Activated CD4-positive, alpha-beta T cell treated with anti-CD3 and anti-CD28 coated beads for 36 hours (primary cell): ENCODE results near the gene CHCHD3. TPM values are rescaled to one million over a fixed set of nuclear protein-coding genes. Genes with fewer than 3 reads are reported as not detected.
A peak's percentile ranks its signal among the peaks of the same experiment; 100 is the strongest.

Experiments
- ATAC-seq: fragments of 200-7000 bp; cut with Tn5 transposase; one replicate; pipeline ENCODE4 v1.10.0; 2021; ENCODE audit warnings: mild to moderate bottlenecking, moderate library complexity
- CTCF ChIA-PET: fragments of 350-600 bp; sonication (Branson Sonifier 250); formaldehyde crosslinking; loops from one replicate; lab custom pipeline; 2021; ENCODE audit warnings: antibody characterized with exemption; lab: Charles Lee
- POLR2A ChIA-PET: fragments of 350-600 bp; sonication (Branson Sonifier 250); formaldehyde crosslinking; loops from one replicate; lab custom pipeline; 2021; ENCODE audit warnings: antibody characterized with exemption, inconsistent platforms; lab: Charles Lee
- DNase-seq: peaks from one replicate; pipeline ENCODE4 v3.0.0-alpha.2; 2020
- H3K27ac Mint-ChIP-seq: one replicate; pipeline ENCODE4 v1.8.0; 2021; ENCODE audit warnings: mixed read lengths
- H3K27me3 Mint-ChIP-seq: one replicate; pipeline ENCODE4 v1.8.0; 2021; ENCODE audit warnings: mixed read lengths
- H3K36me3 Mint-ChIP-seq: one replicate; pipeline ENCODE4 v1.8.0; 2021; ENCODE audit warnings: low read depth, mixed read lengths
- H3K4me1 Mint-ChIP-seq: one replicate; pipeline ENCODE4 v1.8.0; 2021; ENCODE audit warnings: mixed read lengths
- H3K4me3 Mint-ChIP-seq: one replicate; pipeline ENCODE4 v1.8.0; 2021; ENCODE audit warnings: mild to moderate bottlenecking, moderate library complexity, mixed read lengths
- H3K9me3 Mint-ChIP-seq: one replicate; pipeline ENCODE4 v1.8.0; 2021; ENCODE audit warnings: low read depth, mixed read lengths
- intact Hi-C, 2 experiments: fragments of 100-400 bp; cut with DNase I in 1 of 2; cut with micrococcal nuclease in 1 of 2; formaldehyde crosslinking; loops; one replicate each; pipeline versions ENCODE4 v1.14.2 to v1.15.1; 2022 to 2024; cut with DNase I, micrococcal nuclease
- total RNA-seq, 2 experiments: library from RNA; stranded (reverse); gene quantifications; one replicate each; pipeline ENCODE4 v1.2.3, GENCODE V29; 2021

The CHCHD3 gene
- total RNA-seq, 2 experiments from 2014 or later: 63.0 to 71.9 TPM

DNA sequence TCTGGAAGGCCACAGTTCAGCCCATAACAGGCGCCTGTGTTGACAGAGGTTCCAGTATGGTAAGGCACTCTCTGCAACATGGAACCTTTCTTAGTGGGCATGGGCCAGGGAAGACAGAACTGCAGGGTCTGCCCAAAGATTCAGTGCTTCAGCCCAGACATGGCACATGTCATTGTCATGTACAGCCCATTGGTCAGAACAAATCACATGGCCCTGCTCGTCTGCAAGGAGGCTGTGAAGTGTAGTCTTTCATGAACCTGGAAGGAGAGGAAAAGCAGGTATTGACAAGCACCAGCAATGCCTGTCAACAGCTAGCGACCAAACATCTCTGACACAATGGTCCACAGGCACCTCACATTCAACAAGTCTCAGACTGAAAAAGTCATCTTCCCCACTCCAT is 30.4 kb upstream of the CHCHD3 start:
- H3K27me3 Mint-ChIP-seq: peaks cover 17% of the 10 kb centered on the region
- H3K27ac Mint-ChIP-seq: no peak overlapping the region
- intact Hi-C loops: no loop called here
- H3K9me3 Mint-ChIP-seq: no peaks in the 10 kb centered on the region
- H3K36me3 Mint-ChIP-seq: no peaks in the 10 kb centered on the region
- ChIA-PET CTCF (interaction anchor here (0.7 kb wide), 1 partner anchor 1353 kb away, joined by 3 read pairs; no protein-coding TSS in a partner anchor), POLR2A (no interaction called here)
- DNase-seq (no peak), ATAC-seq (no peak)
- no peak overlapping the region for H3K4me3 Mint-ChIP-seq
- no peaks in the 10 kb centered on the region for H3K4me1 Mint-ChIP-seq

DNA sequence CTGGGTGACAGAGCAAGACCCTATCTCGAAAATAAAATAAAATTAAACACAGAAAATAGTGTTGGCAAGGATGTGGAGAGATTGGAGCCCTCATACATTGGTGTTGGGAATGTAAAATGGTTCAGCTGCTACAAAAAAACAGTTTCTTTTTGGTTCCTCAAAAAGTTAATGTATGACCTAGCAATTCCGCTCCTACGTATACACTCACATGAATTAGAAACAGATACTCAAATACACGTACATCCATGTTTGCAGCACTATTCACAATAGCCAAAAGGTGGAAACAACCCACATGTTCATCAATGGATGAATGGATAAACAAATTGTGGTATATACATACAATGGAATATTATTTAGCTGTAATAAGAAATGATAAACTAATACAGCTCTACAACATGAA is 28.4 kb upstream of the CHCHD3 start:
- no peak for ATAC-seq

DNA sequence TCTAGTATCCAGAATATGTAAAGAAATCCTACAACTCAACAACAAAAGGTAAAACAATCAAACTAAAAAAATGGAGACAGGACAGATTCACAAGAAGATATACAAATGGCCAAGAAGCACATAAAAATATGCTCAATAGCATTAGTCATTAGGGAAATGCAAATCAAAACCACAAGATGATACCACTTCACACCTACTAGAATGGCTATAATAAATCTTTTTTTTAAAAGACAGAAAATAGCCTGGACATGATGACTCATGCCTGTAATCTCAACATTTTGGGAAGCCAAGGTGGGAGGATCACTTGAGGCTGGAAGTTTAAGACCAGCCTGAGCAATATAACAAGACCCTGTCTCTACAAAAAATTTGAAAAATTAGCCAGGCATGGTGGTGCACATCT is 27.9 kb upstream of the CHCHD3 start:
- H3K9me3 Mint-ChIP-seq: no peaks in the 10 kb centered on the region
- no peak for DNase-seq
- no peak for ATAC-seq
- intact Hi-C loops: no loop called here
- H3K27me3 Mint-ChIP-seq: peaks cover 20% of the 10 kb centered on the region
- POLR2A ChIA-PET: no interaction called here
- no peak overlapping the region for H3K4me3 Mint-ChIP-seq
- no peaks in the 10 kb centered on the region for H3K4me1 Mint-ChIP-seq
- no peaks in the 10 kb centered on the region for H3K36me3 Mint-ChIP-seq
- CTCF ChIA-PET: interaction anchor here (0.6 kb wide), 1 partner anchor 9 kb away, joined by 5 read pairs; no protein-coding TSS in a partner anchor
- H3K27ac Mint-ChIP-seq: no peak overlapping the region

More for the DNA sequence above, 28.4 kb upstream of the CHCHD3 start:
- Mint-ChIP-seq H3K4me3 (no peak overlapping the region), H3K4me1 (no peaks in the 10 kb centered on the region), H3K27ac (no peak overlapping the region), H3K27me3 (peaks cover 20% of the 10 kb centered on the region), H3K36me3 (no peaks in the 10 kb centered on the region), H3K9me3 (no peaks in the 10 kb centered on the region)
- POLR2A ChIA-PET: no interaction called here
- CTCF ChIA-PET: interaction anchor here (0.6 kb wide), 1 partner anchor 8 kb away, joined by 5 read pairs; no protein-coding TSS in a partner anchor
- DNase-seq: no peak
- intact Hi-C loops: no loop called here

DNA sequence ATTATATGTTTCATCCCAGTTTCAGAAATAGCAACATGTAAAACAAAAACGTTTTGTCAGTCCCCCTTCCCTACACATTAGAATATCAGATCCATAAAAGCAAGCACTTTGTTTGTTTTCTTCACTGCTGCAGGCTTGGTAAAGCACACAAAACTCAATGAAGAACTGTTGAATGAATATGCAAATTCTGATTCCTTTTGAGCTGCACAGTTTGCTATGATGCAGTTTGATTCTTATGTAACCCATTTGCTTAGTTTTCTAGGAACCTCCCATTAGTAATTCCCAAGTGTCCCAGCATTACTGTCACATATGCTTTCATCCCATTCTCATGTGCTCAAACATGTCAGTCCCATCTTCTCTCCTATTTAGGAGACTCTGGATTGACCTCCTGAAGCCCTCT is 26.1 kb upstream of the CHCHD3 start:
- peaks cover 17% of the 10 kb centered on the region for H3K27me3 Mint-ChIP-seq
- H3K36me3 Mint-ChIP-seq: no peaks in the 10 kb centered on the region
- no peaks in the 10 kb centered on the region for H3K4me1 Mint-ChIP-seq
- no peak overlapping the region for H3K4me3 Mint-ChIP-seq
- POLR2A ChIA-PET: no interaction called here
- H3K27ac Mint-ChIP-seq: no peak overlapping the region
- intact Hi-C loops: no loop called here
- CTCF ChIA-PET: no interaction called here
- ATAC-seq: no peak
- H3K9me3 Mint-ChIP-seq: no peaks in the 10 kb centered on the region
- no peak for DNase-seq

DNA sequence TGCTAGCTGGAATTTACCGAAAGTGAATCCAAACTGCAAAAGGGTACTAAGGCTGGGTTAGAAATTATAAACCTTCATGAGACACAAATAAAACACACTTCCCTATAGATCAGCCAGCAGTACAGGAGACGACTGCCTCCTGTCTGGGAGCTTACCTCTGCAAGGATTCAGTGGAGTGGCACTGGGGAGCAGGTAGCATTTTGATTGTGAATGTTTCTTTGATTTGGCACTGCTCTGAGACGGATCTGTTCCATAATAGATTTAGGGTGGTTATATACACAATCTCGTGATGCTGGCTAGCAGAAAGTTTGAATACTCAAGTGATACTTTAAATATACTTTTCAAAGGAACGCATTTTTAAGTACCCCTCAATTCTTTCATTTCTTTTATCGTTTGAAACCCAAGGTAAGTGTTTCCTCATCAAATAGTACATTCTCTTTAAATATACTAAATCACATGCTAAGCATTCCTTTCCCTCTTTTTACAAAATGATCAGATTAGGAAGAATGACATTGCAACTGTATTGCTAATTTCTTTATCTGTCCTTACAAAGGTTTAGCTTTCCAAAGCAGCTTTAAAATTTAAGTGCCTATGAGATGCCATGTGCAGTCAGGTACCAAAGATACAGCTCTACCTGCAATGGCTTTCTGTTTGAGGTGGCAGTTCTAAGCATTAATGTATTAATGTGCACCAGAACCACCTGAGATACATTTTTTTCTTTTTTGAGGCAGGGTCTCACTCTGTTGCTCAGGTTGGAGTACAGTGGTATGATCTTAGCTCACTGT is 20.6 kb upstream of the CHCHD3 start:
- Mint-ChIP-seq H3K27me3 (peaks cover 4% of the 10 kb centered on the region), H3K9me3 (no peaks in the 10 kb centered on the region), H3K27ac (no peak overlapping the region), H3K4me1 (no peaks in the 10 kb centered on the region), H3K4me3 (no peak overlapping the region), H3K36me3 (no peaks in the 10 kb centered on the region)
- POLR2A ChIA-PET: no interaction called here
- ATAC-seq (no peak), DNase-seq (no peak)
- intact Hi-C loops: no loop called here
- CTCF ChIA-PET: no interaction called here

DNA sequence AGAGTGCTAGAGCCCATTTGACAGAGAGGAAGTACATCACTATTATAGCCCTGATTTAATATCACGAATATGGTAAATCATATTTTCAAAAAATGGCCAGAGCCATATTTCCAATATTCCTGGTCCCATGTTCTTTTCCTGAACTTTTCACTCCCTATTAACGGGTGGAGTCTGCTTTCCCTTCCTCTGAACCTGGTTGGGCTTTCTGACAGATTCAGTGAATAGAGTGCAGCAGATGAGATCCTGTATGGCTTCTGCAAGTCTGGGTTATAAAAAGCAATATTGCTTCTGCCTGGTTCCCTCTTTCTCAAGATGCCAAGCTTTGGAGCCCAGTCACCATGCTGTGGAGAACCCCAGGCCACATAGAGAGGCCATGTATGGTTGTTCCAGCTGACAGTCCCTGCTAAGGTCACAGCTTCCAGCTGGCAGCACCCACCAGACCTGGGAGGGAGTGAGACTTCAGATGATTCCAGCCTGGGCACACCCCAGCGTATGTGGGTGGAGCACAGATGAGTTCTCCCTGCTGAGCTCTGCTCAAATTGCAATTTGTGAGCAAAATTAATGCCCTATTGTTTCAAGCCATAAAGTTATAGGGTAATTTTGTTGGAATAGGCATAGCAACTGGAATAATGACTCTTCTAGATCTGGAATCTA is 17.9 kb upstream of the CHCHD3 start:
- H3K9me3 Mint-ChIP-seq: no peaks in the 10 kb centered on the region
- no peaks in the 10 kb centered on the region for H3K36me3 Mint-ChIP-seq
- no peaks in the 10 kb centered on the region for H3K4me1 Mint-ChIP-seq
- intact Hi-C loops: no loop called here
- no peak overlapping the region for H3K4me3 Mint-ChIP-seq
- ATAC-seq (no peak), DNase-seq (no peak)
- no peak overlapping the region for H3K27ac Mint-ChIP-seq
- ChIA-PET POLR2A (no interaction called here), CTCF (no interaction called here)
- peaks cover 2% of the 10 kb centered on the region for H3K27me3 Mint-ChIP-seq

DNA sequence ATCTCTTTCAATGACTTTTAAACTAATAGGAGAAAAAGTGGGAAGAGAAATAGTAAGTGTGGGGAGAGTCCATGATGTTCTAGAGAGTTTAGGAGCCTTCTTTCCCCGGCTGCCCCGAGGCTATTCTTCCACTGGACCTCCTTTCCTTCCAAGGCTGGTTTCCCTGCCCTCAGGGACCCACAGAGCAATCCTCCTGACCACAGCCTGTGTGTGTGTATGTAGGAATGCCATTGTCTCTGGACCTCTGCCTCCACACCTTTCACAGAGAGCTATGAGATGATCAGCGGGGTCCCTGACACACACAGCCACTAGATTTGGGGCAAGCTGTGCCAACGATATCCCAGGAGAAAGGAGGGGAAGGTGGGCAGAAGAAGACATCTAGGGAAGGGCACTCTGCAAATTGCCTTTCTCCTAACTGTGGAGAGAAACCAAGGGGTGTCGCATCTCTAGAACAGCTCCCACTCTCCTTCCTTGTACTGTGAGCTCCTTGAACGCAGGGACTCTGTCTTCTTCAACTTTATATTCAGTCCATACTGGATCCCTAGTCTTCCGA is 13.3 kb upstream of the CHCHD3 start:
- no peaks in the 10 kb centered on the region for H3K4me1 Mint-ChIP-seq
- no peaks in the 10 kb centered on the region for H3K9me3 Mint-ChIP-seq
- ChIA-PET POLR2A (no interaction called here), CTCF (interaction anchor here (0.6 kb wide), 1 partner anchor 134 kb away, joined by 3 read pairs; no protein-coding TSS in a partner anchor)
- H3K27me3 Mint-ChIP-seq: peaks cover 1% of the 10 kb centered on the region
- ATAC-seq (no peak), DNase-seq (no peak)
- no peak overlapping the region for H3K4me3 Mint-ChIP-seq
- intact Hi-C loops: no loop called here
- H3K27ac Mint-ChIP-seq: no peak overlapping the region
- H3K36me3 Mint-ChIP-seq: no peaks in the 10 kb centered on the region

DNA sequence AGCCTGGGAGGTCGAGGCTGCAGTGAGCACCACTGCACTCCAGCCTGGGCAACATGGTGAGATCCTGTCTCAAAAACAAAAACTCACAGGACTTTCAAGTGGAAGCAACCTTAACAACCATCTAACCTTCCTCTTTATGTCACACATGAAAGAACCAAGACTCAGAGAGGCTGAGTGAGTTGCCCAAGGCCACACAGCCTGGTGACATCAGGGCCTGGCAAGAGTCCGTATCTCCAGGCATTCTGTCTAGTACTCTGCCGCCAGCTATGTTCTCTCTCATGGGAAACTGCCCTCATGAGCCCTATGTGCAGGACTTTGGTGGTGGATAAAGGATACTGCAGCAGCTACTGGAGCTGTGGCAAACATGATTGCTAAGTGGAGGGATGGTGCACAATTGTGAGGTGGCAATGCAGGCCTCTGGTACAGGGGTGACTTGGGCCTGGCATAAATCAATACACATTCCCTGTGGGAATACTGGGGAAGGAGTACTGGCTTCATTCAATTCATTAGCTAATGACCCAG is 10.1 kb upstream of the CHCHD3 start:
- CTCF ChIA-PET: interaction anchor here (1.2 kb wide), 1 partner anchor 43 kb away, joined by 3 read pairs; no protein-coding TSS in a partner anchor
- no peaks in the 10 kb centered on the region for H3K27me3 Mint-ChIP-seq
- H3K36me3 Mint-ChIP-seq: no peaks in the 10 kb centered on the region
- no peaks in the 10 kb centered on the region for H3K4me1 Mint-ChIP-seq
- DNase-seq (no peak), ATAC-seq (no peak)
- POLR2A ChIA-PET: no interaction called here
- intact Hi-C loops: no loop called here
- no peak overlapping the region for H3K27ac Mint-ChIP-seq
- H3K9me3 Mint-ChIP-seq: no peaks in the 10 kb centered on the region
- H3K4me3 Mint-ChIP-seq: no peak overlapping the region

DNA sequence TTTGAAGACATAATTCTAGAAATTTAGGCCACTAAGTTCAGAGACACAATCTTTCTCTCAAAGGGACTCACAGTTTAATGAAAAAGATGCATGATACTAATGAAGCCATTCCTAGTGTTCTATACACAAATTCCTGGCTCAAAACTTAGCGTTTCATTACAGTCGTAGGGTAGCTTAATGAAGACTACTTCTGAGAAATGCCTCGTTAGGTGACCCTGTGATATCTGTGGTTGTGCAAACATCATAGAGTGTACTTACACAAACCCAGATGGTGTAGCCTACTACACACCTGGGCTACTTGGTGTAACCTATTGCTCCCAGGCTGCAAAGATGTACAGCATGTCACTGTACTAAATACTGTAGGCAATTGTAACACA is 488 bp upstream of the CHCHD3 start:
- no peak for ATAC-seq
- intact Hi-C loops: loop anchor here (1.0 to 5.0 kb wide), 9 partner anchors 170 to 1375 kb away; partner anchors contain the start of genes AKR1B1 (in 1 of the 2), LRGUK (in 1 of the 2) and SLC35B4 (in 1 of the 2)
- no peaks in the 10 kb centered on the region for H3K9me3 Mint-ChIP-seq
- ChIA-PET POLR2A (interaction anchor here (0.5 to 1.1 kb wide), 2 partner anchors 178 to 1234 kb away, joined by 4 to 6 read pairs; partner anchors contain the start of gene SLC35B4), CTCF (interaction anchor here (1.0 kb wide), 1 partner anchor 9 kb away, joined by 3 read pairs; no protein-coding TSS in a partner anchor)
- H3K36me3 Mint-ChIP-seq: peaks cover 6% of the 10 kb centered on the region
- no peak for DNase-seq
- peak overlapping the region; percentile 97 for H3K4me3 Mint-ChIP-seq
- peaks cover 22% of the 10 kb centered on the region for H3K4me1 Mint-ChIP-seq
- H3K27ac Mint-ChIP-seq: peak overlapping the region; percentile 89
- H3K27me3 Mint-ChIP-seq: no peaks in the 10 kb centered on the region

DNA sequence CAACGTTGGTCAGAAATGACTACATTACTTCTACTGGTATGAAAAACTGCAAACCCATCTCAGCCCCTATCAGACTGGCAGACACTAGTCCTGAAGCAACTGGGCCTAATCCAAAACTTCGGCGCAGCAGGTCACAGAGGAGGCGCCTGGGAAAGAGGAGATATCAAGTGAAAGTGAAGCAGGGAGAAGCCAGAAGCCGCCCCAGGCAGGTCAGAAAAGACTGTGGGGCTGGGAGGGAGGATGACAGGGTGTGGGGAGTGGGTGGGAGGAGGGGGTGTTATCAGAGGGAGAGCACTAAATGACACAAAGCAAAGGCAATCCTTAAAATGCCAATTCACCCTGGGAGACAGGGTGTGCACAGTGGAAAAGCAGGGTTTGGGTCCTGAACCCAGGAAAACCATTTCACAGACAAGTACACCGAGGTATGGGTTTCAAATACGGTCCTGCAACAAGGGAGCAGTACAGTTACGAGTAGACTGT is 731 bp downstream of the CHCHD3 start:
- DNase-seq: peak; percentile 43
- Mint-ChIP-seq H3K27ac (peak overlapping the region; percentile 89), H3K27me3 (no peaks in the 10 kb centered on the region), H3K36me3 (peaks cover 9% of the 10 kb centered on the region), H3K4me1 (peaks cover 24% of the 10 kb centered on the region), H3K9me3 (no peaks in the 10 kb centered on the region), H3K4me3 (peak overlapping the region; percentile 97)
- intact Hi-C loops: loop anchor here (5.0 kb wide), 4 partner anchors 309 to 1376 kb away; partner anchors contain the start of gene AKR1B1 (in 1 of the 2)
- ChIA-PET CTCF (interaction anchor here (0.6 to 1.0 kb wide), 3 partner anchors 8 to 429 kb away, joined by 3 read pairs; no protein-coding TSS in a partner anchor), POLR2A (no interaction called here)
- peak; percentile 14 for ATAC-seq

DNA sequence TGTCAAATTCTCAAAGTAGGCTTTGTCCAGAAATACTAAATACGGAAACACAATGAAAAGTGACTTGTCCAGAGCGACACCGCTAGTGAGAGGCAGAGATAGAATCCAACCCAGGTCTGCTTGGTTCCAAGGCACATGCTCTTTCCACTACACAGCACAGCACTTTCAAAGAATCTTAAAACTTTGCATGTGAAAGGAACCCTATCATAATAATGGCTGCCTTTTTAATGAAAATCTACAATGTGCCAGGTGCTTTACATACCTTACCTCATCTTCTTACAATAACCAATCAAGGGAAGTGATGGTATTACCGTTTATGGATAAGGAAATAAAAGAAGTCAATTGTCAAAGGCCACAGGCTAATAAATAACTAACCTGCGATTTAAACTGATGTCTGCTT is 2.6 kb downstream of the CHCHD3 start:
- Mint-ChIP-seq H3K4me3 (no peak overlapping the region), H3K9me3 (no peaks in the 10 kb centered on the region), H3K36me3 (peaks cover 11% of the 10 kb centered on the region), H3K27ac (no peak overlapping the region), H3K4me1 (peaks cover 32% of the 10 kb centered on the region), H3K27me3 (no peaks in the 10 kb centered on the region)
- DNase-seq: no peak
- ATAC-seq: no peak
- ChIA-PET CTCF (no interaction called here), POLR2A (no interaction called here)
- intact Hi-C loops: no loop called here
